ENCODE results near the gene ATP8A1. TPM values are rescaled to one million over a fixed set of nuclear protein-coding genes. Genes with fewer than 3 reads are reported as not detected.
A peak's percentile ranks its signal among the peaks of the same experiment; 100 is the strongest.

ATP8A1 gene
- total and polyA plus RNA-seq, 8 donors: 4.8 to 15.3 (median 10.8) TPM

DNA sequence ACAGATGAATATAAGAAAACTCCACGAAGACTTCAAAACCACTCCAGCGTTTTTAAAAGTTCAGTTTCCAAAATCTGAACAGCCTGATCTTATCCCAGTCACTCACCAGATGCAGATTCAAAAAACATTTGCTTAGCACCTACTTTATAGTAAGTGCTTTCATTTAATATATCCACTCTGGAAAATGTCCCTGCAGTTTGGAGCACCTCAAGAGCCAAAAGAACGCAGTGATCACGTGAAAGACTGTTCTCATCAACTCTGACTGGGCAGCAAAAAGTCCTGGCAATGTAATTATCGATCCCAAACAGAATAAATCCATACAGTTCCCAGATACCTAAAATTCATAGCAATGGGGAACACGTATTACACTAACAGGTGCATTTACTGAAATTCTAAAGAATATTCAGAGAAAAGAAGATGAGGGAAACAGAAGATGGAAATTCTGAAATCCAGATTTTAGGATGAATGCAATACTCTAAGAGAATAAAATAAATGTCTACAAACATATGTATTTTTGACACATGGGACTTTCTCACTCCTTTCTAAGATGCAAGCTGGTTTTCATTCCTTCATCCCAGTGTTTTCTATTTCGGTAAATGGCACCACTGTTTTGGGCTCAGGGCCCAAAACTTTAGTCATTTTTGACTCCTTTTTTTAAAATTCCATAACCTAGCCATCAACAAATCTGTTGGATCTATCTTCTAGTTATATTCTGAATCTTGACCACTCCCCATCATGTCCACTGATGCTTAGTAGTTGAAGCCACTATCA is 13.9 kb downstream of the ATP8A1 start:
- DNase-seq (no peak), FAIRE-seq (no peak), ATAC-seq (no peak)
- no peaks in the 10 kb centered on the region for H3K27me3 ChIP-seq
- H3K27ac ChIP-seq: no peak overlapping the region
- intact Hi-C loops (cut with DNase I): no loop called here
- peaks cover 0 to 5% (median 4%) of the 10 kb centered on the region in 3 donors for H3K4me1 ChIP-seq
- H3K4me3 ChIP-seq: no peak overlapping the region
- H3K36me3 ChIP-seq: no peaks in the 10 kb centered on the region
- TF ChIP-seq, protein P1, sequence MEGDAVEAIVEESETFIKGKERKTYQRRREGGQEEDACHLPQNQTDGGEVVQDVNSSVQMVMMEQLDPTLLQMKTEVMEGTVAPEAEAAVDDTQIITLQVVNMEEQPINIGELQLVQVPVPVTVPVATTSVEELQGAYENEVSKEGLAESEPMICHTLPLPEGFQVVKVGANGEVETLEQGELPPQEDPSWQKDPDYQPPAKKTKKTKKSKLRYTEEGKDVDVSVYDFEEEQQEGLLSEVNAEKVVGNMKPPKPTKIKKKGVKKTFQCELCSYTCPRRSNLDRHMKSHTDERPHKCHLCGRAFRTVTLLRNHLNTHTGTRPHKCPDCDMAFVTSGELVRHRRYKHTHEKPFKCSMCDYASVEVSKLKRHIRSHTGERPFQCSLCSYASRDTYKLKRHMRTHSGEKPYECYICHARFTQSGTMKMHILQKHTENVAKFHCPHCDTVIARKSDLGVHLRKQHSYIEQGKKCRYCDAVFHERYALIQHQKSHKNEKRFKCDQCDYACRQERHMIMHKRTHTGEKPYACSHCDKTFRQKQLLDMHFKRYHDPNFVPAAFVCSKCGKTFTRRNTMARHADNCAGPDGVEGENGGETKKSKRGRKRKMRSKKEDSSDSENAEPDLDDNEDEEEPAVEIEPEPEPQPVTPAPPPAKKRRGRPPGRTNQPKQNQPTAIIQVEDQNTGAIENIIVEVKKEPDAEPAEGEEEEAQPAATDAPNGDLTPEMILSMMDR (IDR thresholded peaks at IDR 0.05): no peak
- no peaks in the 10 kb centered on the region for H3K9me3 ChIP-seq
- 91 to 94% methylated on average over 7 of the region's 7 CpGs for WGBS, 2 donors

DNA sequence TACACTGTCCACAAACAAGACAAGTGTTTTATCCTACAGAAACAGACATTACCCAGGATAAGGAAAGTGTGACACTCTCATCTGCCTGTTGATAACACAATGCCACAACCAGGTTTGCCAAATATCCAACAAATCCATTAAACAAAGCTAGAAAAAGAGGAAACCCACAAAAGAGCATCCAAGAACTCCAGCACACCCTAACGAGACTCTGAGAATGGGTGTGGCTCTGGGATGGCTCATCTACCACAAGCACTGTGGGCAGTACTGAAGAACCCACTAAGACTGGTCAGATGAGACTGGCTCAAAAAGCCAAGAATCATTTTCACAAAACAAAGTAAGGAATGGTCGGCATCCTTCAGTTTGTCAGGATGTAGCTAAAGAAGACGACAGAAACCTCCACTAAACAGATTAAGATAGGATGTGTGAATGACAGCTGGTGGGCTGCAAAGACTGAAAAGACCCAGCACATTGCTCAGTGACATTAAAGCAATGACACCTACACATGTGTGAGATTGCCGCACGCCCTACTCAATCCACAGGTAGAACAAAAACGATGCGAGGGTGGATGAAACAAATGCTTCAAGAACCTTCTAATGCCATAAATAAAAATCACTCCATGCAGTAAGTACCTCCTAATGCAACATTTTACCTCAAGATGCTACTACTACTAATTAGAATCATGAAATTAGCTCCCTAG is 14.7 kb downstream of the ATP8A1 start:
- no peak overlapping the region for H3K27ac ChIP-seq
- no peak for DNase-seq
- 92 to 94% methylated on average over 7 of the region's 7 CpGs for WGBS, 2 donors
- no peaks in the 10 kb centered on the region for H3K9me3 ChIP-seq
- TF ChIP-seq, protein P1 (IDR thresholded peaks at IDR 0.05): no peak
- no peak for ATAC-seq
- no peaks in the 10 kb centered on the region for H3K36me3 ChIP-seq
- H3K4me1 ChIP-seq: peaks cover 0 to 7% (median 4%) of the 10 kb centered on the region in 3 donors
- no peak for FAIRE-seq
- intact Hi-C loops (cut with DNase I): no loop called here
- no peaks in the 10 kb centered on the region for H3K27me3 ChIP-seq
- no peak overlapping the region for H3K4me3 ChIP-seq

DNA sequence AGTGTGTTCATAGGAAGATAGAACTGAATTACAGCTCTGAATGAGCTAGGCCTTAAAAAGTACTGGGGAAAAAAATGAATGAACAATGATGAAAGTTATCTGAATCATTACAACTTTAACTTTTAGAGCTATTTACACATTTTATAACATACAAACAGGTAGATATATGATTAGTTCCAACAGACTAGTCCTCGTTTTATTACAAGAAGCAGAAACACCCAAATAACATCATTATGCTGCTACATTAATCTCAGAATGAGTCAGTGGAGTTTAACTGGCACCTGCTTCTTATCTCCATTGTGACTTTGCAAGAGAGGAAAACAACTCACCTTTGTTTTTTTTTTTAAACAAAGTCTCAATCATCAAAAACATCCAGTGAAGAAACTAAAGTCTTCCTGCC is 15.2 kb downstream of the ATP8A1 start:
- Histone ChIP-seq H3K4me1 (peaks cover 0 to 7% (median 4%) of the 10 kb centered on the region in 3 donors), H3K27ac (no peak overlapping the region), H3K36me3 (no peaks in the 10 kb centered on the region), H3K9me3 (no peaks in the 10 kb centered on the region), H3K27me3 (no peaks in the 10 kb centered on the region), H3K4me3 (no peak overlapping the region)
- intact Hi-C loops (cut with DNase I): no loop called here
- ATAC-seq (no peak), FAIRE-seq (no peak), DNase-seq (no peak)
- TF ChIP-seq, protein P1 (IDR thresholded peaks at IDR 0.05): no peak
- WGBS, 2 donors: 29 to 44% methylated on average over 1 of the region's 1 CpG

DNA sequence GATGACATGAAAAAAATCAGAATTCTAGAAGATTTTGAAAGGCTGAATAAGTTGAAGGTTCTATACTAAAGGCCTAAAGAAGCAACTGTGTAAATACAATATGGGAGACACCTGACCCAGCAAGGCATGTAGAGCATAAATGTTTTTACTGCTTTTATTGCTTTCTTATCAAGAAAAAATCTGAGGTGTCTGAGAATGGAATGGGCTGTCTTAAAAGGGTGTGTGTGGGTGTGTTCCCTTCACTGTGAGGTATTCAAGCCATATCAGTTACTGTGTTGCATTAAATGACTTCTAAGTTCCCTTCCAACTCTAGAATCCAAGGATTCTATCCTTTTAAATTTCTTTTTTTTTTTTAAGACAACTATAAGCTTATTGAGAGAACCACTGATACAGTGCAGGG is 15.7 kb downstream of the ATP8A1 start:
- FAIRE-seq (peak; percentile 43), DNase-seq (no peak), ATAC-seq (peak in 1 of 4 donors; percentile 8)
- Histone ChIP-seq H3K4me3 (no peak overlapping the region), H3K27ac (no peak overlapping the region), H3K9me3 (no peaks in the 10 kb centered on the region), H3K36me3 (no peaks in the 10 kb centered on the region), H3K4me1 (peaks cover 0 to 7% (median 4%) of the 10 kb centered on the region in 3 donors), H3K27me3 (no peaks in the 10 kb centered on the region)
- intact Hi-C loops (cut with DNase I): no loop called here
- TF ChIP-seq, protein P1 (IDR thresholded peaks at IDR 0.05): no peak

DNA sequence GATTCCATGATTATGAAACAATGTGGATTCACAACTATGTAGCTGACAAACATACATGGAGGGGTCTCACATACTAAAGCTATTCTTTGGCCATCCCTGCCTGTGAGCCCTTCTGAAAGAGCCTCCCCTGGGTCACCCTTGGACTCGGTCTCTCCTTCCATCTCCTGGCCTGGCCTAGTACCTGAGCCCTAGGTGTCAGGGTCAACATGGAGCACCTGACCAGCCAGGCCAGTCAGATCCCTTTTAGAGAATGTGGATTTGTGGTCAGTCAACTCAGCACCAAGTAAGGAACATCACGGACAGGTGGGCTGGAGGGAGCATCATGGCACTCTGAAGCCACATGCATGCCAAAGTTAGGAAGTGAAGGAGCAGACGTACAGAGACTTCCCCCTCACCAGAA is 16.3 kb downstream of the ATP8A1 start:
- H3K36me3 ChIP-seq: no peaks in the 10 kb centered on the region
- FAIRE-seq: no peak
- ATAC-seq: no peak
- H3K4me3 ChIP-seq: no peak overlapping the region
- DNase-seq: no peak
- intact Hi-C loops (cut with DNase I): no loop called here
- peaks cover 0 to 7% (median 4%) of the 10 kb centered on the region in 3 donors for H3K4me1 ChIP-seq
- no peak overlapping the region for H3K27ac ChIP-seq
- TF ChIP-seq, protein P1 (IDR thresholded peaks at IDR 0.05): no peak
- H3K9me3 ChIP-seq: no peaks in the 10 kb centered on the region
- WGBS, 2 donors: 66 to 96% methylated on average over 3 of the region's 3 CpGs
- no peaks in the 10 kb centered on the region for H3K27me3 ChIP-seq
